K562 (cell line): ENCODE results near the gene LTBR. TPM values are rescaled to one million over a fixed set of nuclear protein-coding genes. Genes with fewer than 3 reads are reported as not detected.

ENCODE experiments used
- ARID3B ChIP-seq: fragments of 250-450 bp; sonication (Bioruptor Pico); IDR thresholded peaks from 2 replicates; pipeline ENCODE4 v1.4.0; 2020; ENCODE audit warnings: borderline replicate concordance
- CBX1 ChIP-seq: sonication (generic); IDR thresholded peaks from 2 replicates; pipeline ENCODE4 v1.6.1; 2016; ENCODE audit warnings: antibody characterized with exemption, low read depth, mild to moderate bottlenecking
- CBX5 ChIP-seq: IDR thresholded peaks from 2 replicates; pipeline ENCODE4 v1.6.1; 2014; ENCODE audit warnings: low read depth, borderline replicate concordance
- EZH2 ChIP-seq: IDR thresholded peaks from 2 replicates; pipeline ENCODE4 v1.6.1; 2012; ENCODE audit warnings: low read depth, mild to moderate bottlenecking, inconsistent platforms, low read length, borderline replicate concordance
- HDAC2 ChIP-seq: fragments of 450-650 bp; IDR thresholded peaks from 2 replicates; pipeline ENCODE4 v1.6.1; 2016; ENCODE audit warnings: mild to moderate bottlenecking
- HOXB6 ChIP-seq: fragments of 250-450 bp; sonication (Bioruptor Pico); IDR thresholded peaks from 2 replicates; pipeline ENCODE4 v1.5.1; 2022; ENCODE audit warnings: mild to moderate bottlenecking, borderline replicate concordance
- TFAP4 ChIP-seq: sonication (generic); formaldehyde crosslinking; IDR thresholded peaks from 2 replicates; pipeline ENCODE4 v1.8.0; 2022; ENCODE audit warnings: missing genetic modification reagents, mild to moderate bottlenecking, moderate library complexity, borderline replicate concordance
- TGIF2 ChIP-seq: sonication (generic); formaldehyde crosslinking; IDR thresholded peaks from 2 replicates; pipeline ENCODE4 v1.8.1; 2022; ENCODE audit warnings: mild to moderate bottlenecking, missing genetic modification reagents, moderate library complexity
- ZNF507 ChIP-seq: conservative IDR thresholded peaks from 2 replicates; pipeline ENCODE4 v1.6.1; 2017; ENCODE audit warnings: missing genetic modification characterization, missing compliant biosample characterization
- polyA plus RNA-seq, 8 experiments: library from polyadenylated mRNA; depleted of rRNA in 4 of 8; stranded (reverse) in 5 of 8; unstranded in 3 of 8; fragments of >200 nt; fragmentation: Nextera tagmentation in 2 of 8; fragmentation: Illumina TruSeq in 1 of 8; extraction: Ambion mirVana in 2 of 8; extraction: Trizol in 1 of 8; gene quantifications; 2 replicates each; pipeline versions ENCODE4 v1.2.1 to v1.2.3, GENCODE V29; 2011 to 2014; ENCODE audit warnings: inconsistent platforms in 1 of 8, missing spikeins in 1 of 8
- total RNA-seq, 7 experiments: library from RNA; depleted of rRNA in 6 of 7; stranded (reverse); fragments of >200 nt in 6 of 7; fragmentation: Illumina TruSeq in 2 of 7; extraction: Trizol in 2 of 7; gene quantifications; 2 replicates each; pipeline versions ENCODE4 v1.2.1 to v1.2.3, GENCODE V29; 2011 to 2021; ENCODE audit warnings: low replicate concordance in 1 of 7
- TF ChIP-seq, protein P1 (sequence below): fragments of 200-800 bp; sonication (Bioruptor generic); IDR thresholded peaks from 2 replicates; pipeline ENCODE4 v1.6.1; 2016; ENCODE audit warnings: missing genetic modification characterization, missing compliant biosample characterization
- TF ChIP-seq, protein P2 (sequence below): sonication (generic); formaldehyde crosslinking; IDR thresholded peaks from 2 replicates; pipeline ENCODE4 v1.8.0; 2022; ENCODE audit warnings: mild to moderate bottlenecking, missing genetic modification reagents
- TF ChIP-seq, protein P3 (sequence below): fragments of 250-450 bp; sonication (Bioruptor Pico); IDR thresholded peaks from 2 replicates; pipeline ENCODE4 v1.5.0; 2022; ENCODE audit warnings: mild to moderate bottlenecking

LTBR gene
- total and polyA plus RNA-seq, 9 of the 15 experiments (the other 6 are each of a cell fraction or from before 2014, with no cell fraction given), result 0.96 to 69.0 (median 35.3) TPM

- peak; percentile 64; the same call in 1 of the 2 replicates for TF ChIP-seq TFAP4 (CRISPR knock-in tag)
- TF ChIP-seq CBX5, result no peak
- no peak for TF ChIP-seq ARID3B (CRISPR knock-in tag)
- TF ChIP-seq ZNF507, result no peak
- TF ChIP-seq HDAC2, result peak; percentile 35; the same call in 1 of the 2 replicates
- TF ChIP-seq CBX1, result no peak
- TF ChIP-seq, protein P1, sequence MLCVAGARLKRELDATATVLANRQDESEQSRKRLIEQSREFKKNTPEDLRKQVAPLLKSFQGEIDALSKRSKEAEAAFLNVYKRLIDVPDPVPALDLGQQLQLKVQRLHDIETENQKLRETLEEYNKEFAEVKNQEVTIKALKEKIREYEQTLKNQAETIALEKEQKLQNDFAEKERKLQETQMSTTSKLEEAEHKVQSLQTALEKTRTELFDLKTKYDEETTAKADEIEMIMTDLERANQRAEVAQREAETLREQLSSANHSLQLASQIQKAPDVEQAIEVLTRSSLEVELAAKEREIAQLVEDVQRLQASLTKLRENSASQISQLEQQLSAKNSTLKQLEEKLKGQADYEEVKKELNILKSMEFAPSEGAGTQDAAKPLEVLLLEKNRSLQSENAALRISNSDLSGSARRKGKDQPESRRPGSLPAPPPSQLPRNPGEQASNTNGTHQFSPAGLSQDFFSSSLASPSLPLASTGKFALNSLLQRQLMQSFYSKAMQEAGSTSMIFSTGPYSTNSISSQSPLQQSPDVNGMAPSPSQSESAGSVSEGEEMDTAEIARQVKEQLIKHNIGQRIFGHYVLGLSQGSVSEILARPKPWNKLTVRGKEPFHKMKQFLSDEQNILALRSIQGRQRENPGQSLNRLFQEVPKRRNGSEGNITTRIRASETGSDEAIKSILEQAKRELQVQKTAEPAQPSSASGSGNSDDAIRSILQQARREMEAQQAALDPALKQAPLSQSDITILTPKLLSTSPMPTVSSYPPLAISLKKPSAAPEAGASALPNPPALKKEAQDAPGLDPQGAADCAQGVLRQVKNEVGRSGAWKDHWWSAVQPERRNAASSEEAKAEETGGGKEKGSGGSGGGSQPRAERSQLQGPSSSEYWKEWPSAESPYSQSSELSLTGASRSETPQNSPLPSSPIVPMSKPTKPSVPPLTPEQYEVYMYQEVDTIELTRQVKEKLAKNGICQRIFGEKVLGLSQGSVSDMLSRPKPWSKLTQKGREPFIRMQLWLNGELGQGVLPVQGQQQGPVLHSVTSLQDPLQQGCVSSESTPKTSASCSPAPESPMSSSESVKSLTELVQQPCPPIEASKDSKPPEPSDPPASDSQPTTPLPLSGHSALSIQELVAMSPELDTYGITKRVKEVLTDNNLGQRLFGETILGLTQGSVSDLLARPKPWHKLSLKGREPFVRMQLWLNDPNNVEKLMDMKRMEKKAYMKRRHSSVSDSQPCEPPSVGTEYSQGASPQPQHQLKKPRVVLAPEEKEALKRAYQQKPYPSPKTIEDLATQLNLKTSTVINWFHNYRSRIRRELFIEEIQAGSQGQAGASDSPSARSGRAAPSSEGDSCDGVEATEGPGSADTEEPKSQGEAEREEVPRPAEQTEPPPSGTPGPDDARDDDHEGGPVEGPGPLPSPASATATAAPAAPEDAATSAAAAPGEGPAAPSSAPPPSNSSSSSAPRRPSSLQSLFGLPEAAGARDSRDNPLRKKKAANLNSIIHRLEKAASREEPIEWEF (CRISPR knock-in tag), result no peak
- TF ChIP-seq, protein P2, sequence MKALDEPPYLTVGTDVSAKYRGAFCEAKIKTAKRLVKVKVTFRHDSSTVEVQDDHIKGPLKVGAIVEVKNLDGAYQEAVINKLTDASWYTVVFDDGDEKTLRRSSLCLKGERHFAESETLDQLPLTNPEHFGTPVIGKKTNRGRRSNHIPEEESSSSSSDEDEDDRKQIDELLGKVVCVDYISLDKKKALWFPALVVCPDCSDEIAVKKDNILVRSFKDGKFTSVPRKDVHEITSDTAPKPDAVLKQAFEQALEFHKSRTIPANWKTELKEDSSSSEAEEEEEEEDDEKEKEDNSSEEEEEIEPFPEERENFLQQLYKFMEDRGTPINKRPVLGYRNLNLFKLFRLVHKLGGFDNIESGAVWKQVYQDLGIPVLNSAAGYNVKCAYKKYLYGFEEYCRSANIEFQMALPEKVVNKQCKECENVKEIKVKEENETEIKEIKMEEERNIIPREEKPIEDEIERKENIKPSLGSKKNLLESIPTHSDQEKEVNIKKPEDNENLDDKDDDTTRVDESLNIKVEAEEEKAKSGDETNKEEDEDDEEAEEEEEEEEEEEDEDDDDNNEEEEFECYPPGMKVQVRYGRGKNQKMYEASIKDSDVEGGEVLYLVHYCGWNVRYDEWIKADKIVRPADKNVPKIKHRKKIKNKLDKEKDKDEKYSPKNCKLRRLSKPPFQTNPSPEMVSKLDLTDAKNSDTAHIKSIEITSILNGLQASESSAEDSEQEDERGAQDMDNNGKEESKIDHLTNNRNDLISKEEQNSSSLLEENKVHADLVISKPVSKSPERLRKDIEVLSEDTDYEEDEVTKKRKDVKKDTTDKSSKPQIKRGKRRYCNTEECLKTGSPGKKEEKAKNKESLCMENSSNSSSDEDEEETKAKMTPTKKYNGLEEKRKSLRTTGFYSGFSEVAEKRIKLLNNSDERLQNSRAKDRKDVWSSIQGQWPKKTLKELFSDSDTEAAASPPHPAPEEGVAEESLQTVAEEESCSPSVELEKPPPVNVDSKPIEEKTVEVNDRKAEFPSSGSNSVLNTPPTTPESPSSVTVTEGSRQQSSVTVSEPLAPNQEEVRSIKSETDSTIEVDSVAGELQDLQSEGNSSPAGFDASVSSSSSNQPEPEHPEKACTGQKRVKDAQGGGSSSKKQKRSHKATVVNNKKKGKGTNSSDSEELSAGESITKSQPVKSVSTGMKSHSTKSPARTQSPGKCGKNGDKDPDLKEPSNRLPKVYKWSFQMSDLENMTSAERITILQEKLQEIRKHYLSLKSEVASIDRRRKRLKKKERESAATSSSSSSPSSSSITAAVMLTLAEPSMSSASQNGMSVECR, result peak; percentile 39; the same call in 1 of the 2 replicates
- 0 out of 2 replicates have a peak, but pooled peaks have one; percentile 49 for TF ChIP-seq TGIF2 (CRISPR knock-in tag)
- TF ChIP-seq EZH2, result no peak
- TF ChIP-seq, protein P3, sequence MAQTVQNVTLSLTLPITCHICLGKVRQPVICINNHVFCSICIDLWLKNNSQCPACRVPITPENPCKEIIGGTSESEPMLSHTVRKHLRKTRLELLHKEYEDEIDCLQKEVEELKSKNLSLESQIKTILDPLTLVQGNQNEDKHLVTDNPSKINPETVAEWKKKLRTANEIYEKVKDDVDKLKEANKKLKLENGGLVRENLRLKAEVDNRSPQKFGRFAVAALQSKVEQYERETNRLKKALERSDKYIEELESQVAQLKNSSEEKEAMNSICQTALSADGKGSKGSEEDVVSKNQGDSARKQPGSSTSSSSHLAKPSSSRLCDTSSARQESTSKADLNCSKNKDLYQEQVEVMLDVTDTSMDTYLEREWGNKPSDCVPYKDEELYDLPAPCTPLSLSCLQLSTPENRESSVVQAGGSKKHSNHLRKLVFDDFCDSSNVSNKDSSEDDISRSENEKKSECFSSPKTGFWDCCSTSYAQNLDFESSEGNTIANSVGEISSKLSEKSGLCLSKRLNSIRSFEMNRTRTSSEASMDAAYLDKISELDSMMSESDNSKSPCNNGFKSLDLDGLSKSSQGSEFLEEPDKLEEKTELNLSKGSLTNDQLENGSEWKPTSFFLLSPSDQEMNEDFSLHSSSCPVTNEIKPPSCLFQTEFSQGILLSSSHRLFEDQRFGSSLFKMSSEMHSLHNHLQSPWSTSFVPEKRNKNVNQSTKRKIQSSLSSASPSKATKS (CRISPR knock-in tag), result no peak
- no peak for TF ChIP-seq HOXB6 (CRISPR knock-in tag)
Measured at GRCh38 chr12:6341417-6342139, 42.4 kb upstream of the LTBR start, which contains the start of gene TNFRSF1A (continued).
